HG02571 (cell line): Measurements from ENCODE around the gene ATP5PD.
A peak's percentile ranks its signal among the peaks of the same experiment; 100 is the strongest.
"Not testable (repeated sequence)": the region's sequence is repeated elsewhere in the genome, so short reads cannot be mapped to it uniquely, and the experiment has no call there.

Source experiments
- ATAC-seq: cut with Tn5 transposase; IDR thresholded peaks from one replicate; pipeline ENCODE4 v1.9.1; 2021; ENCODE audit warnings: mild to moderate bottlenecking, moderate library complexity; ENCODE audit not compliant: unreplicated experiment

The ATP5PD gene

DNA sequence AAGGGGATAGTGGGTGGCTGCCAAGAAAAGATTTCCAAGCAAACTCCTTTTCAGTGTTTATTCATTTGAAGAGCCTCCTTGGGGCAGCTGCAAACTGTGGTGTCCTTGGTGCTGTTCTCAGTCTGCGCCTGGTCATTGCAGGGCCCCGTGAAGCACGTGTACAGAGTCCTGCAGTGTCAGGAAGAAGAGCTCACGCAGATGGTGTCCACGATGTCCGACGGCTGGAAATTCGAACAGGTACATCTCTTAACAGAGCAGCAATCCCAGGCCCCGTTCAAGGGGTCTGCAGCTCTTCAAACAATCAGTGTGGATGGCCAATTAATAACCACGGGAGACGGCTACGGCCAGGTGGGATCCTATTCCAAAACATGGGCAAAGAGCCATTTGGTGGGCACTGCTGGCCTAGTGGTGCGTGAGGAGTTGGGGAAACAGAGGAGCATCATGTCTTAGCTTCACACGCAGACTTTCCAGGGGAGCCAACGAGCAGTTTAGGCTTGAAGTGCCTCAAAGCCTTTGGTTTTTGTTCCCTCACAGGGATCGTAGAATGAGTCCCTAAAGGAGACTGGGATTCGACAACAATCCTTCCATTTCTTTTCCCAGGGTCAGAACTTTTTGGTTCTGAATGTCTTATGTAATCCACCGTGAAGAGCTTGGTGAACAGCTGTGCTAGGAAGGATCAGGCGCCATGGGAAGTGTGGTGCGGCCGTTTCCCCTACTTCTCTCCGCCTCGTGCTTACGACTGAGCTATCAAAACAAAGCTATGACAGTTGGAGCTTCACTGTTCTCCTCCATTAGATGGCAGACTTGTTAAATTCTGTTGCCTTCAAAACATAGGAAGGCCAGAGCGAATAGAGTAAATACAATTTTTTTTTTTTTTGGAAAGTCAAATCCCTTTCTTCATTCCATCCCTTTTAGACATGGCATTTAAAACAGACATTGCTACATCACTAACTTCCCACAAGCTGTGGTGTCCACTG lies 12.9 kb upstream of the ATP5PD start:
- no peak for ATAC-seq

- no peak for ATAC-seq
These were observed 5.2 kb upstream of the ATP5PD start for GRCh38 chr17:75051941-75052340.

DNA sequence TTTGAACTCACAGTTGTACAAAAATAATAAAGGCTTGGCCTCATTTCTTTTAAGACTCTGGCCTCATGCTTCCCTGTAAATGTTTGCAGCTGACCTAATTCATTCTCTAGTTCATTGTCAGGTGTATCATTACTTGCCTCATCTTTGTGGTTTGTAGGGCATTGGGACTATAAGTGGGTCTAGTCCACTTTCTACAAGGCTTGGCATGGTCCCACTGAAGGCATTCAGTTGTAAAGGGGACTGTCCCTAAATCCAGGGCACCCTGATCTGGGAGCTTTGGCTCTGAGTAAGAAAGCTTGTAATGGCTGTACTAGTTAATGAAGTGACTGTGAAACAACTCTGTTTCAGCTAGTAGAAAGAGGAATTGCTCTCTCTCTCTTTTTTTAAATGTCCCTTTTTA lies 2.9 kb upstream of the ATP5PD start:
- ATAC-seq = no peak

- no peak for ATAC-seq
These were observed 2.3 kb upstream of the ATP5PD start for GRCh38 chr17:75049057-75049456.

GRCh38 chr17:75048249-75048878 lies 1.6 kb upstream of the ATP5PD start:
- no peak for ATAC-seq

GRCh38 chr17:75047398-75048098 lies 779 bp upstream of the ATP5PD start:
- peak; percentile 10 for ATAC-seq

DNA sequence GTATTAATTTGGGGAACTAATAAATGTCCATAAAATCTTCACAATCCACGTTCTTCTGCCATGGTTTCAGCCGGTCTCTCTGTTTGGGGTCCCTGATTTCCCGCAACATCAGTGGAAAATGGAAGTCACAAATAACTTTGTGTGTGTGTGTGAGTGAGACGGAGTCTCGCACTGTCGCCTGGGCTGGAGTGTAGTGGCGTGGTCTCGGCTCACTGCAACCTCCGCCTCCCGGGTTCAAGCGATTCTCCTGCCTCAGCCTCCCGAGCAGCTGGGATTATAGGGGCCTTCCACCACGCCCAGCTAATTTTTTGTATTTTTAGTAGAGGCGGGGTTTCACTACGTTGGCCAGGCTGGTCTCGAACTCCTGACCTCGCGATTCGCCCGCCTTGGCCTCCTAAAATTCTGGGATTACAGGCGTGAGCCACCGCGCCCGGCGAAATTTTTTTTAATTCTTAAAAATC lies 793 bp downstream of the ATP5PD start:
- not testable (repeated sequence) for ATAC-seq

- ATAC-seq = no peak
These were observed 2.1 kb downstream of the ATP5PD start for GRCh38 chr17:75044716-75045115.

- ATAC-seq = not testable (repeated sequence)
These were observed 3.0 kb downstream of the ATP5PD start for GRCh38 chr17:75043789-75044188.

GRCh38 chr17:75041656-75042280 lies 5.0 kb downstream of the ATP5PD start:
- ATAC-seq = no peak

- no peak for ATAC-seq
These were observed 7.5 kb downstream of the ATP5PD start for GRCh38 chr17:75039238-75039637.

GRCh38 chr17:75036643-75037268 lies 10.0 kb downstream of the ATP5PD start:
- ATAC-seq = no peak

DNA sequence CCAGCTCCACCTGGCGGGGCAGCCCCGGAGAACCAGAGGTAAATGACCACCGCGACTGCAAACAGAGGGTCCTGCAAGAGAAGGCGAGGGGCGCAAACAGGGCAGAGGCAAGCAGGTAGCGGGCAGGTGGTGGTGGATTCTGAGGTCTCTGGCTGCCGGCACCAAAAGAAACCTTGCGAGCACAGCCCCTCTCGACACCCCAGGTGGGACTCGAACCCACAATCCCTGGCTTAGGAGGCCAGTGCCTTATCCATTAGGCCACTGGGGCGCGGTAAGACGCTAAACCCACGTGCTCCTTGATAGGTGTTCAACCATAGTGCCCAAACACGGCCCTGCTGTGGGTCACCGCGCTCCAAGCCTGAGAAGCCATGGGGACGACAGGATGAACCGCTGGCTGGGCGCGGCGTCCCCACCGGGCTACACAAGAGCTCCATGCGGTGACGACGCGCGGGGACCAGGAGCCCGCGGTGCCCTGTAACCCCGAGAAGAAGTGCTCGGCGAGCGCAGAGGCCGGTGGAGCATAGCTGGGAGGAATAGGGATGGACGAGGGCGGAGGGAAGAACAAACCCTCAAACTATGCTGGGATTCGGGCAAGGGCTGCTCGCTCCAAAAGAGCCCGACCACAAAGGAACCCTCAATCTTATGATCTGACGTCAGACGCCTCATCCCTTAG lies 12.4 kb downstream of the ATP5PD start:
- peak; percentile 39 for ATAC-seq

GRCh38 chr17:75033346-75034235 lies 13.2 kb downstream of the ATP5PD start:
- peak; percentile 36 for ATAC-seq

GRCh38 chr17:75032720-75033280 lies 14.0 kb downstream of the ATP5PD start:
- no peak for ATAC-seq

GRCh38 chr17:75031972-75032719 lies 14.6 kb downstream of the ATP5PD start:
- no peak for ATAC-seq

- no peak for ATAC-seq
These were observed 16.6 kb downstream of the ATP5PD start for GRCh38 chr17:75030161-75030560.

- not testable (repeated sequence) for ATAC-seq
These were observed 20.1 kb downstream of the ATP5PD start for GRCh38 chr17:75026650-75027049.
